Activated effector memory CD4-positive, alpha-beta T cell treated with Interleukin-2 at 50 U/mL for 16 hours (primary cell): ENCODE results near the gene OR6C2.
"Not testable (repeated sequence)": the region's sequence is repeated elsewhere in the genome, so short reads cannot be mapped to it uniquely, and the experiment has no call there.

Experiments
- DNase-seq: peaks from one replicate; pipeline ENCODE4 v3.0.0-alpha.2; 2020

OR6C2 gene

DNA sequence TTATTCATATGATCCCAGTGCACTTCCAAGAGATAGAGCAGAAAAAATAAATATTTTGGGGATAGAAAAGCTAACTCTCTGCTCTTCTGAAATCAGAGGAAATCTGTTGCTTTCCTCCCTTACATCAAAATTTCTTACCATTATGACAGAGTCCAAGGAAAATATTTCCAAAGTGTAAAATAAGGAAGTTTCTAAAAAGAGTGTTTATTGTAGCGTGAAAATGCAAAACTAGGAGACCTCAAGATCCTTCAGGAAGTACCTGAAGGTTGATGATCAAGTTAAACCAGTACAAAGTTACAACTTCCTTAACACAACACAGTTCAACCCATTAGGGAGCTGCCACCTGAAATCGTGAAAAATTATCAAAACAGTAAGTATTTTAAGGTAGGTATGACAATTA lies at the start of gene OR6C2:
Gene OR6C2 (plus strand): TSS at position 301 of the 400 bp plus-strand sequence. CDS start 8,138 bp downstream, outside the sequence.
- no peak for DNase-seq

GRCh38 chr12:55396326-55396725 lies 47.5 kb upstream of the OR6C2 start:
- DNase-seq = no peak

GRCh38 chr12:55400229-55400628 lies 43.6 kb upstream of the OR6C2 start, which contains the start of gene OR6C65:
Gene OR6C65, plus strand, starts transcription at chr12:55400529. Its CDS starts 0 bp downstream, at chr12:55400529.
- DNase-seq = no peak

DNA sequence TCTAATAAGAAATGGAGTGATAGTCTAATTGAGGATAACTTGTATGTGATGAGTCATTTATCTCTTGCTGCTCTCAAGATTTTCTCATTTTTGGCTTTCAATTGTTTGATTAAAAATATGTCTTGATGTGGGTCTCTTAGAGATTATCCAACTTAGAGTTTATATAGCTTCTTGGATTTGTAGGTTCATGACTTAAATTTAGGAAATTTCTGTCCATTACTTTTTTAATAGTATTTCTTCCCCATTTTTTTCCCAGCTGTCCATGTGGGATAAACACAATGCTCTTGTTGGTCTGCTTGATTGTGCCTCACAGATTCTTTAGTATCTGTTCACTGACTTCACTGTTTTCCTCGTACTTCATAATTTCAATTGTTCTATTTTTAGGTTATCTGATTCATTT lies 36.0 kb upstream of the OR6C2 start:
- DNase-seq = no peak

- not testable (repeated sequence) for DNase-seq
Measured at GRCh38 chr12:55409133-55409532, 34.7 kb upstream of the OR6C2 start.

- not testable (repeated sequence) for DNase-seq
Measured at GRCh38 chr12:55412138-55412537, 31.7 kb upstream of the OR6C2 start.

GRCh38 chr12:55413498-55414388 lies 30.1 kb upstream of the OR6C2 start:
- DNase-seq = not testable (repeated sequence)

DNA sequence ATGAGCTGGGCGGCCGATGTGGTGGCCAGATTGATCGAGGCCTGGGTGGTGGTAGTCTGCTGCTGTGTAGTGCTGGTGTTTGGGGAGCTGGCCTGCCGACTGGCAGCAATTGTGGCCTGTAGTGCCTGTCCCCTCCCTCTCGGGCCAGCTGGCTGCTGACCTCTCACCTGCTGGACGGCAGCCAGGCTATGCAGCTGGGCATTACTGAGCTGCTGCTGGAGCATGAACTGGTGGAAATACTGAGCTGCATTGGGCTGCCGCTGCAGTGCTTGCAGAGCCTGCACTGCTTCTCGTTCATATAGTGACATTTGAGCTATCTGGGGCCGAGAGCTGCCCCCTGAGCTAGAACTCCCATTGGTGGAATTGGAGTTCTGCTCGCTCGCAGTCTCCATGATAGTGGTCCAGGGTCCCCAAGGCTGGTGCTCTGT lies 29.5 kb upstream of the OR6C2 start:
- DNase-seq = not testable (repeated sequence)

- not testable (repeated sequence) for DNase-seq
Measured at GRCh38 chr12:55414889-55415288, 29.0 kb upstream of the OR6C2 start.

GRCh38 chr12:55416961-55417360 lies 26.9 kb upstream of the OR6C2 start:
- DNase-seq = no peak

- DNase-seq = no peak
Measured at GRCh38 chr12:55420307-55420962, 23.4 kb upstream of the OR6C2 start.

GRCh38 chr12:55425954-55426353 lies 17.9 kb upstream of the OR6C2 start, which contains the start of gene OR6C76:
Gene OR6C76, plus strand, starts transcription at chr12:55426254. Its CDS starts 0 bp downstream, at chr12:55426254.
- no peak for DNase-seq

GRCh38 chr12:55428331-55429243 lies 15.3 kb upstream of the OR6C2 start:
- DNase-seq = no peak

DNA sequence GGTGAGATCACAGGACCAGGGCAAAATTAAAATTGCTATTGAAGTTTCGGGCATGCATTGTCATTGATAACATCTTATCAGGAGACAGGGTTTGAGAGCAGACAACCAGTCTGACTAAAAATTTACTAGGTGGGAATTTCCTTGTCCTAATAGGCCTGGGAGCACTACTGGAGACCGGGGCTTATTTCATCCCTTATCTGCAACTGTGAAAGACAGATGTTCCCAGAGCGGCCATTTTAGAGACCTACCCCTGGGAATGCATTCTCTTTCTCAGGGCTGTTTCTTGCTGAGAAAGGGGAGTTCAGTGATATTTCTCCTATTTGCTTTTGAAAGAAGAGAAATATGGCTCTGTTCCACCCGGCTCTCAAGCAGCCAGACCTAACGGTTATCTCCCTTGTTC lies 2.6 kb upstream of the OR6C2 start:
- not testable (repeated sequence) for DNase-seq

GRCh38 chr12:55445357-55445756 lies 1.5 kb downstream of the OR6C2 start:
- DNase-seq = no peak

GRCh38 chr12:55446326-55446725 lies 2.5 kb downstream of the OR6C2 start:
- no peak for DNase-seq

DNA sequence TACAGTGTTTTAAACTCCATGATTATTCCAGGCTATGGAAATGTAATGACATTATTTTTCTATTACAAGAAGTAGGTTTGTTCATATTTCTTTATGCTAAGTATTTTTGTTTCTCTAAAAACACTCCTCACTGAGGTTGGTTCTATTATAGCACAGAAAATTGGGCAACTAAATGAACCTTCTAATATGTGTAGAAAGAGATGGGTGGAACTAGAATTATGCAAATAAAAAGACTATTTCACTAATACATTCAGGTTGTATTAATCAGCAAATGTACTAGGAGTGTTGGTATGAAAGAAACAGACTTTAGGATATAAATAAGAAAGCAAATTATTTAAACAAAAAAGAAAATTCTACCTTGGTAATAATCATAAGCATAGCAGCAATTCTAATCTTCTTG lies 4.9 kb downstream of the OR6C2 start:
- no peak for DNase-seq

- not testable (repeated sequence) for DNase-seq
Measured at GRCh38 chr12:55464926-55465325, 21.1 kb downstream of the OR6C2 start.

GRCh38 chr12:55467836-55468235 lies 24.0 kb downstream of the OR6C2 start:
- no peak for DNase-seq

- DNase-seq = no peak
Measured at GRCh38 chr12:55469291-55469690, 25.4 kb downstream of the OR6C2 start.

GRCh38 chr12:55470088-55470829 lies 26.4 kb downstream of the OR6C2 start, which contains the start of gene OR6C70:
Gene OR6C70, minus strand, starts transcription at chr12:55470138. Its CDS starts 0 bp downstream, at chr12:55470138.
- DNase-seq = no peak

- DNase-seq = no peak
Measured at GRCh38 chr12:55472264-55472663, 28.4 kb downstream of the OR6C2 start.
